CD4-positive, alpha-beta T cell (primary cell): Measurements from ENCODE around the gene AXL. TPM values are rescaled to one million over a fixed set of nuclear protein-coding genes. Genes with fewer than 3 reads are reported as not detected.

Source experiments
- ATAC-seq: fragments of 200-7000 bp; cut with Tn5 transposase; one replicate; pipeline ENCODE4 v1.10.0; 2022; ENCODE audit warnings: mild to moderate bottlenecking; ENCODE audit not compliant: poor library complexity
- CTCF ChIA-PET: fragments of 350-600 bp; sonication (Branson Sonifier 250); formaldehyde crosslinking; loops from one replicate; lab custom pipeline; 2021; ENCODE audit warnings: antibody characterized with exemption, inconsistent platforms; lab: Charles Lee
- POLR2A ChIA-PET: fragments of 350-600 bp; sonication (Branson Sonifier 250); formaldehyde crosslinking; loops from one replicate; lab custom pipeline; 2021; ENCODE audit warnings: antibody characterized with exemption, inconsistent platforms; lab: Charles Lee
- DNase-seq, 14 experiments: peaks; one replicate each; pipeline ENCODE4 v3.0.0-alpha.2; 2013 to 2020; ENCODE audit warnings: mixed read lengths in 2 of 14
- H3K27ac ChIP-seq, 2 donors: one replicate each; pipeline versions ENCODE4 v1.5.1 to v1.7.0; 2013; ENCODE audit warnings: low read length in 2 of 2, low read depth in 1 of 2, mild to moderate bottlenecking in 1 of 2
- H3K27me3 ChIP-seq, 2 experiments: 1 replicate in 1 of 2; 2 replicates in 1 of 2; pipeline versions ENCODE4 v1.6.1 to v1.7.0; 2013; ENCODE audit warnings: low read length in 2 of 2, control low read depth in 1 of 2, mild to moderate bottlenecking in 1 of 2, moderate library complexity in 1 of 2; ENCODE audit not compliant: insufficient read depth in 2 of 2, control insufficient read depth in 1 of 2
- H3K36me3 ChIP-seq: one replicate; pipeline ENCODE4 v1.6.1; 2013; ENCODE audit warnings: low read length, control low read depth; ENCODE audit not compliant: insufficient read depth
- H3K4me1 ChIP-seq: one replicate; pipeline ENCODE4 v1.6.1; 2013; ENCODE audit warnings: low read length, control low read depth; ENCODE audit not compliant: insufficient read depth
- H3K4me3 ChIP-seq: one replicate; pipeline ENCODE4 v1.5.1; 2013; ENCODE audit warnings: mild to moderate bottlenecking, low read length, moderate library complexity
- H3K9me3 ChIP-seq, 2 experiments: 1 replicate in 1 of 2; 2 replicates in 1 of 2; pipeline versions ENCODE4 v1.6.1 to v1.7.0; 2013; ENCODE audit warnings: low read length in 2 of 2, mild to moderate bottlenecking in 2 of 2, control low read depth in 1 of 2, moderate library complexity in 1 of 2; ENCODE audit not compliant: control insufficient read depth in 1 of 2, insufficient read depth in 1 of 2
- H3K27ac Mint-ChIP-seq: one replicate; pipeline ENCODE4 v1.8.0; 2020; ENCODE audit warnings: mixed read lengths
- H3K27me3 Mint-ChIP-seq: one replicate; pipeline ENCODE4 v1.8.0; 2021; ENCODE audit warnings: mixed read lengths
- H3K36me3 Mint-ChIP-seq: one replicate; pipeline ENCODE4 v1.8.0; 2021; ENCODE audit warnings: low read depth, mixed read lengths
- H3K4me1 Mint-ChIP-seq: one replicate; pipeline ENCODE4 v1.8.0; 2021; ENCODE audit warnings: low read depth, mixed read lengths
- H3K4me3 Mint-ChIP-seq: one replicate; pipeline ENCODE4 v1.8.0; 2020; ENCODE audit warnings: mild to moderate bottlenecking, mixed read lengths
- H3K9me3 Mint-ChIP-seq: one replicate; pipeline ENCODE4 v1.8.0; 2020; ENCODE audit warnings: mixed read lengths
- CTCF ChIP-seq: fragments of 200-600 bp; IDR thresholded peaks from one replicate; pipeline ENCODE4 v1.8.0; 2022; ENCODE audit warnings: antibody characterized with exemption, mild to moderate bottlenecking
- intact Hi-C, 2 experiments: fragments of 100-400 bp; cut with DNase I in 1 of 2; cut with micrococcal nuclease in 1 of 2; formaldehyde crosslinking; loops; one replicate each; pipeline versions ENCODE4 v1.15.1 to v1.9.0; 2023 to 2025; cut with DNase I, micrococcal nuclease
- total RNA-seq, 174 experiments: library from RNA in 2 of 174; stranded (reverse) in 2 of 174; gene quantifications; one replicate each; pipeline ENCODE4 v1.2.3 and lab custom pipeline; 2021 to 2026

The AXL gene
- total RNA-seq, 2 experiments from 2014 or later: 0.30 to 0.42 TPM

- no peaks in the 10 kb centered on the region for H3K27me3 ChIP-seq
- no peak overlapping the region for H3K4me3 ChIP-seq
- no peak overlapping the region for H3K27ac Mint-ChIP-seq
- peaks cover 77% of the 10 kb centered on the region for H3K36me3 ChIP-seq
- DNase-seq (no peak), ATAC-seq (no peak)
- H3K4me3 Mint-ChIP-seq: no peak overlapping the region
- H3K36me3 Mint-ChIP-seq: peaks cover 93% of the 10 kb centered on the region
- TF ChIP-seq CTCF: no peak
- no peak overlapping the region for H3K27ac ChIP-seq
- no peaks in the 10 kb centered on the region for H3K27me3 Mint-ChIP-seq
- intact Hi-C loops: loop anchor here in 1 of 2 experiments (5.0 kb wide), 1 partner anchor 552 kb away; the partner anchor contains the start of genes COQ8B and ITPKC
- H3K9me3 ChIP-seq: no peaks in the 10 kb centered on the region
- peaks cover 33% of the 10 kb centered on the region for H3K4me1 ChIP-seq
- ChIA-PET POLR2A (no interaction called here), CTCF (no interaction called here)
- no peaks in the 10 kb centered on the region for H3K9me3 Mint-ChIP-seq
- peaks cover 53% of the 10 kb centered on the region for H3K4me1 Mint-ChIP-seq
Observed at GRCh38 chr19:41269571-41269970, 50.5 kb downstream of the AXL start.

- H3K27me3 ChIP-seq: no peaks in the 10 kb centered on the region
- ChIA-PET POLR2A (interaction anchor here (2.3 kb wide), 1 partner anchor 10 kb away, joined by 19 read pairs; the partner anchor contains the start of gene HNRNPUL1), CTCF (no interaction called here)
- Mint-ChIP-seq H3K36me3 (peaks cover 99% of the 10 kb centered on the region), H3K27me3 (no peaks in the 10 kb centered on the region), H3K4me3 (no peak overlapping the region), H3K4me1 (peaks cover 21% of the 10 kb centered on the region), H3K27ac (peak overlapping the region; percentile 44), H3K9me3 (no peaks in the 10 kb centered on the region)
- H3K4me1 ChIP-seq: peaks cover 3% of the 10 kb centered on the region
- peaks cover 94% of the 10 kb centered on the region for H3K36me3 ChIP-seq
- intact Hi-C loops: no loop called here
- ATAC-seq (no peak), DNase-seq (no peak)
- H3K4me3 ChIP-seq: no peak overlapping the region
- H3K9me3 ChIP-seq: no peaks in the 10 kb centered on the region
- no peak overlapping the region for H3K27ac ChIP-seq
- no peak for TF ChIP-seq CTCF
Observed at GRCh38 chr19:41273076-41273475, 54.1 kb downstream of the AXL start.

- Histone ChIP-seq H3K36me3 (peaks cover 94% of the 10 kb centered on the region), H3K4me1 (no peaks in the 10 kb centered on the region), H3K27ac (no peak overlapping the region), H3K9me3 (no peaks in the 10 kb centered on the region), H3K4me3 (no peak overlapping the region), H3K27me3 (no peaks in the 10 kb centered on the region)
- DNase-seq: no peak
- H3K4me1 Mint-ChIP-seq: peaks cover 16% of the 10 kb centered on the region
- intact Hi-C loops: no loop called here
- H3K27ac Mint-ChIP-seq: no peak overlapping the region
- H3K4me3 Mint-ChIP-seq: no peak overlapping the region
- no peak for TF ChIP-seq CTCF
- peaks cover 99% of the 10 kb centered on the region for H3K36me3 Mint-ChIP-seq
- ChIA-PET POLR2A (interaction anchor here (1.2 kb wide), 1 partner anchor 11 kb away, joined by 5 read pairs; the partner anchor contains the start of gene HNRNPUL1), CTCF (no interaction called here)
- no peak for ATAC-seq
- no peaks in the 10 kb centered on the region for H3K9me3 Mint-ChIP-seq
- H3K27me3 Mint-ChIP-seq: no peaks in the 10 kb centered on the region
Observed at GRCh38 chr19:41274802-41275201, 55.8 kb downstream of the AXL start.
